Activated CD4-positive, alpha-beta T cell treated with anti-CD3 and anti-CD28 coated beads for 24 hours (primary cell): ENCODE results near the gene RNF180.
"Not testable (repeated sequence)": the region's sequence is repeated elsewhere in the genome, so short reads cannot be mapped to it uniquely, and the experiment has no call there.

Source experiments
- DNase-seq, 2 donors: peaks; one replicate each; pipeline ENCODE4 v3.0.0-alpha.2; 2020; ENCODE audit warnings: low read depth in 2 of 2

The RNF180 gene

DNA sequence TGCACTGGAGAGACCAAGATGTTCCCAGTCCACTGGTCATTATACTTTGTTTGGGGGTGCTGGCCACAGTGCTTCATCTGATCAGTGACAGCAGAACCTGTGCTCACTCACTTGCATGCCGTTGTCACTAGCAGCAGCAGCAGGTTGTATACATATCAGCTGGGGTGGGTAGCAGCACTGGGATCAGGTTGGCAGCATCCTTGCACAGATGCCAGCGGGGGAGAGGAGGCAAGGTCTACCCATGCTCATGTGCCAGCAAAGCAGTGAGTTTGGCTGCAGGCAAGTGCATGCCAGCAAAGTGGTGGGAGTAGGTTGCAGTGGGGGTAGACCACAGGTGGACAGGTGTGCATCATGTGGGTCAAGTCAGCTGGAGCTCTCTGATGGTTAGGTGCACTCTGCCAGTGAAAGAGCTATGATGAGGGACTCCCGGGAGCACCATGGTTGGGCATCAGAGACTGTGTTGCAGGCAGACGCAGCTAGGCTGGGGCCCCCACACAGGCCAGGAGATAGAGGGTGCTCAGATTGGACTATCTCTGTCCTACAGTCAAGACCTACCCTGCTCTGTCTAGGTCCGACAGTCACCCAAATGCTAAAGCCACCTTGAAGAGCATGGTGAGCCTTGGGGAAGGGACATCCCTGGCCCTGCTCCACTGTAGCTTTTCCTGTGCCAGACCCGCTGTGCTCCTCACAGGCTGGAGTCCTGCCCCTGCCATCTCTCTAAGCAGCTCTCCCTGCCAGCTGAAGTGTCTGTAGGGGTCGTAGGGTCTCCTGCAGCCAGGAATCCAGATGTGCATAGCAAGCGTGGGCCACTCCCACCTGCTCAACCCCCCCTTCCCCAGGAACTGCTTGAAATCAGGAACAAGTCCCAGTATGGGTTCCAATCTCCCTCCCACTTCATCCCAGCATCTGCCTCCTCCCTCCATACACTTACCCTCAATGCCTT is 119.8 kb downstream of the RNF180 start:
- DNase-seq: no peak

- DNase-seq: no peak
Observed at GRCh38 chr5:64286381-64286780, 120.7 kb downstream of the RNF180 start.

DNA sequence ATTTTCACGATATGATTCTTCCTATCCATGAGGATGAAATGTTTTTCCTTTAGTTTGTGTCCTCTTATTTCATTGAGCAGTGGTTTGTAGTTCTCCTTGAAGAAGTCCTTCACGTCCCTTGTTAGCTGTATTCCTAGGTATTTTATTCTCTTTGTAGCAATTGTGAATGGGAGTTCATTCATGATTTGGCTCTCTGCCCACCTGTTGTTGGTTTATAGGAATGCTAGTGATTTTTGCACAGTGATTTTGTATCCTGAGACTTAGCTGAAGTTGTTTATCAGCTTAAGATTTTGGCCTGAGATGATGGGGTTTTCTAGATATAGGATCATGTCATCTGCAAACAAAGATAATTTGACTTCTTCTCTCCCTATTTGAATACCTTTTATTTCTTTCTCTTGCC is 122.9 kb downstream of the RNF180 start:
- DNase-seq: not testable (repeated sequence)

- no peak for DNase-seq
Observed at GRCh38 chr5:64292611-64293215, 127.1 kb downstream of the RNF180 start.

DNA sequence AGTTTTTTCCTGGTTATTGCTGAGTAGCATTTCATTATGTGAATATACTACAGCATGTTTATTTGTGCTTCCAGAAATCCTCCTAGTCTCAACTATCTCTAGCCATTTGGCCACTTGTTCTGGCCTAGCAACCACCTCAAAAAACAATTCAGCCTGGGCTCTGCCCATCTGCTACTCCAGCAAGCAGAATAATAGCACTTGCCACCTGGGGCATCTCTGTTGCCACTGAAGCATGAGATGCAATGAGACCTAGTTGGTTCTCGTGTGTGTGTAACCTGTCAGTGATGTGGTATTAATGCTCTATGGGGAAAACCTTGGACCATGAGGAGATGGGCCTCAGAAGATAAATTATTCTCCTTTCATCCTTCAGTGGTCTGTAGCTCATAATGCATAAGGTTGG is 129.5 kb downstream of the RNF180 start:
- no peak for DNase-seq

DNA sequence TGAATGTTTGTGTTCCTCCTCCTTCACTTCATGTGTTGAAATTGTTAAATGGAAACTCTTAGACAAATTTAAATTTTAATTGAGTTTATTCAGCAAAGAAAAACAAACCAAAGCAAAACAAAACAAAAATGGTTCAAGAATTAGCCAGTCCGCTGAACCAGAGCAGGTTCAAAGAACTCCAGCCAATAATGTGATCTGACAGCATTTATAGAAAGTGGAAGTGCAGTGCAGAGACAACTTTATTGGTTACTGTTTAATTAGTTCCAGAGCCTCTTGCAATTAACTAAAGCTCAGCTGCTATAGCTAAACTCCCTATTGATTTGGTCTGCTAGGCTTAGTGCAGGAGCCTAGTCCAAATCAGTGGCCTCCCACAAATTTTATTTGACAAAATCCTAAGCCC is 132.9 kb downstream of the RNF180 start:
- DNase-seq: no peak

DNA sequence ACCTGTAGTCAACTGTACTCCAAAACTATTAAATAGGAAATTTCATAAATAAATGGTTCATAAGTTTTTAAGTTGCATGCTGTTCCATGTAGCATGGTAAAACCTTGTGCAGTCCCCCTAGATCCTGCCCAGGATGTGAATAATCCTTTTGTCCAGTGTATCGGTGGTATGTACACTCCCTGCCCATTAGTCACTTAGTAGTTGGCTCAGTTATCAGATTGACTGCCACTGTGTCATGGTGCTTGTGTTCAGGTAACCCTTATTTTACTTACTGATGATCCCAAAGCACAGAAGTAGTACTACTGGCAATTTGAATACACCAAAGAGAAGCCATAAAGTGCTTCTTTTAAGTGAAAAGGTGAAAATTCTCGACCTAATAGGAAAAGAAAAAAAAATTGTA is 134.2 kb downstream of the RNF180 start:
- DNase-seq: no peak

DNA sequence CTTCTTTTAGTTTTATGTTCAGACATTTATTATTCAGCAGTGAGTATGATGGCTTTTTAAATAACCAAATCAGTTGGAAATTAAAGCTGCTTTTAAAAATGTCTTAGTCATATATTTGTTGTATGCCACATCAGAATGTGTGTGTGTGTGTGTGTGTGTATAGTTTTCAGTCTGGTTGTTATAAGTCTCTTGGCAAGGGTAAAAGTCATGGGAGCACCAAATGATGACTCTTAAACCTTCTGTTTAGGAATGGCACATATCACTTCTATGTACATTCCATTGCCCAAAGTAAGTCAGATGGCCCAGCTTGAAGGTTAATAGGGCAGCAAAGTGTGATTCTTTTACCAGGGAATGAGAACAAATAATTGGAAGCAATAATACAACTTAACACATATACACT is 135.9 kb downstream of the RNF180 start:
- DNase-seq: no peak

DNA sequence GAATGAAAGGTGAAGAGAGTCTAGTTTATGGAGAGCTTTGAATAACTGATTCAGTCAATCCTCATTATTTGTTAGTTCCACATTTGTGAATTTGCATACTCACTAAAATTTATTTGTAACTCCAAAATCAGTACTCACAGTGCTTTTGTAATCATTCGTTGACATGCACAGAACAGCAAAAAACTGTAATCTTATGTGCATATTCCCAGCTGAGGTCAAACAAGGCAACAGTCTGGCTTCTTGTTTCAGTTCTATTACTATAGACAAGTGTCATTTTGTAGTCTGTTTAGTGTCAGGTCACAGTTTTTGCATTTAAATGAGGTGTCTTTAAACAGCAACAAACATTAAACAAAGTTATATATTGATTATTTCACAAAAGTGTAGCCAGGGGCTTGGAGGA is 142.5 kb downstream of the RNF180 start:
- no peak for DNase-seq

DNA sequence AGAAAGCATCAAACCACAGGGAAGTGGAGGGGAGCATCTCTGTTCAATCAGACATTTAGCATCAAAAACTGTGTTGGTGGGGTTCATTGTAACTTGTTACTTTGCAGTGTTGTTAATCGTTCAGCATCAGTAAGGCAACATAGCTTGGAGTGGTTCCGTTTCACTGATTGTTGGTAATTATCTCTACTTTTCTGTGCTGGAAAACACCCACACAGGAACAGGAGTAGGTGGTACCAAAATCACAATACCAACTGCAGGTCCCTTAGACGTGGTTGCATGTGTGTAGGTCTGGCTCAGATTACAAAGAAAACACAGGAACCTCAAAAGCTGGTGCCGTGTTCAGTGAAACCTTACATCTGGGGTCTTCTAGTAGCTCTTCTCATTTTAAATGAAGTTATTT is 146.8 kb downstream of the RNF180 start:
- no peak for DNase-seq

DNA sequence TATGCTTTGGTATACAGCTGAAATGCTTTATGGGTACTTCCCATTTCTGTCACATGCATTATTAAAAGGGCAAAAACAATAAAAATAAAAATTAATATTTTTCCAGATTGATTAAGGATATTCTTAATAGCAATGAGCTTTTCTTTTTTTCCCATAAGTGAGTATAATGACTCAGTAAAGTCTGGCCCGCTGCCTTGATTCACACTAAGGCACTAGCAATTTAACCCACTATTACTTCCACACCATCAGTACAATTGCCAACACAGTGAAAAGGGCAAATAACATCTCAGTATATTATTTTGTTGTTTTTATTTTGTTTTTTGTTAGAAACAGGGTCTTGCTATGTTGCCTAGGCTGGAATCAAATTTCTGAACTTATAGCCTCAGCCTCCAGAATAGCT is 150.1 kb downstream of the RNF180 start:
- no peak for DNase-seq

DNA sequence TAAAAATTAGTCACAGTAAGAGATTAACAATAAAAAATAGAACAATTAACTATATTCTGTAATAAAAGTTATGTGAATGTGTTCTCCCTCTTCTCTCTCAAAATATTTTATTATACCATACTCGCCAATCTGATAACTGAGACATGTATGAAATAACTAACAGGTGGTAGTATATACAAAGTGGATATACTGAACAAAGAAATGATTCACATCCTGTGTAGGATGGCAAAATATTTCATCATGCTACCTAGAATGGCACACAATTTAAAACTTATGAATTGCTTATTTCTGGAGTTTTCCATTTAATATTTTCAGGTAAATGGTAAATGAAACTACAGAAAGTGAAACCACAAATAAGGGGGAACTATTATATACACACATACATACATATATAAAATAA is 152.5 kb downstream of the RNF180 start:
- no peak for DNase-seq

- DNase-seq: no peak
Observed at GRCh38 chr5:64323591-64323990, 157.9 kb downstream of the RNF180 start.

GRCh38 chr5:64330728-64331231 is 165.1 kb downstream of the RNF180 start:
- DNase-seq: no peak

DNA sequence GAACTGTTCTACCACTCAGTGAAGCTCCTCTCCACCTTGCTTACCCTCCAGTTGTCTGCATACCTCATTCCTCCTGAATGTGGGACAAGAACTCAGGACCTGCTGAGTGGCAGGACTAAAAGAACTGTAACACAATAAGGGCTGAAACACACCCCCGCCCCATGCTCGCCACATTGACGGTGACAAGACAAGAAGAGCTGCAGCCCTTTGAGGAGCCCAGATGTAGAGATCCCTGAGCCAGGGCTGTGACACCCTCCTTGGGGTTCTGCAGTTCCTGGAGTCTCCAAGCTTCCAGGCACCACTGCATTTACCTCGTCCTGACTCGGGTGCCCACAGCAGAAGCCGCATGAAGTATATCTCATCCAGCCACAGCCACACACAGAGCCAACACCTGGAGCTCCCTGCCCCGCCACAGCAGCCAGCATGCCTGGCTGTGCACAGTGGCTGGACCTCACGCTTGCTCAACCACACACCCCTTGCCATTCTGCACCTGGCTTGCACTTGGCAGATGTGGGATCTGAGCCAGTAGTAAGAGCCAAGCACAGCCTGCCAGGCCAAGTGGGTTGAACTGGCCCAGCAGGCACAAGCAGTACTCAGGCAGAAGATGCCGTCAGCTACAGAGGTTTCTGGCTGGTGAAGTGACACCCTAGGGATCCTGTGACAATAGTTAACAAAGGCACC is 166.1 kb downstream of the RNF180 start:
- DNase-seq: no peak

DNA sequence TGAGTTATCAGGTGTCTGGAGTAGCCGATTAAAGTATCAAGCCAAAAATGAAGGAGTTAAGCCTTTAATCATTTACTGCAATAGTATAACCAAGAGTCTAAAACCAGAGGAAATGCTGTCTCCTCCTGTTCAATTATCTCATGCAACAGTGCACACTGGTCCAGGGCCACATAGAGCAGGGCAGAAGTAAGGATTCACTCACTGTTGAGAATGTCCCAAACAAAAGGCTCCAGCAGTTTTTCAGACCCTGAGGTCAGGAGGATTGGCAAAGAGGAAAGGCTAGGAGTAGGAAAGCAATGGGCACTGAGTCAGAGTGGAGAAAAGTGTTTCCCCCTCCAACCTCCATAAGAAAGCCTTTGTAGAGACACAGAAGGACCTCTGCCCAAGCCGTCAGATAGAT is 168.2 kb downstream of the RNF180 start:
- no peak for DNase-seq

DNA sequence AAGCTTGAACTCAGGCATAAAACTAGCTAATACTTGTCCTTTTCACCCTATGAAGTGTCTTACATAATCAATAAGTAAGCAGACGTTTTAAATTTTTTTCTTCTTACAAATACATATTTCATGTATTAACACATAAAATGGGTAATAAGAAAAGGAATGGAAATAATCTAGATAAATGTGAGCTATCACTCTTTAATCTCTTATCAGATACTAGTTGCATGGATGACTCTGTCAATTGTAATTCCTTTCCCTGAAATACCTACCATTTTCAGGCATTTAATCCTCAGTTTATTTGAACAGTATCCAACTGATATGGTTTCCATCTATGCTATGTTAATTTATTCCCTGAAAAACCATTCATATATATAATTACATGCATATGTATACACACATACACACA is 174.1 kb downstream of the RNF180 start:
- DNase-seq: no peak

- no peak for DNase-seq
Observed at GRCh38 chr5:64340293-64340692, 174.7 kb downstream of the RNF180 start.

GRCh38 chr5:64341340-64341739 is 175.7 kb downstream of the RNF180 start:
- DNase-seq: no peak

DNA sequence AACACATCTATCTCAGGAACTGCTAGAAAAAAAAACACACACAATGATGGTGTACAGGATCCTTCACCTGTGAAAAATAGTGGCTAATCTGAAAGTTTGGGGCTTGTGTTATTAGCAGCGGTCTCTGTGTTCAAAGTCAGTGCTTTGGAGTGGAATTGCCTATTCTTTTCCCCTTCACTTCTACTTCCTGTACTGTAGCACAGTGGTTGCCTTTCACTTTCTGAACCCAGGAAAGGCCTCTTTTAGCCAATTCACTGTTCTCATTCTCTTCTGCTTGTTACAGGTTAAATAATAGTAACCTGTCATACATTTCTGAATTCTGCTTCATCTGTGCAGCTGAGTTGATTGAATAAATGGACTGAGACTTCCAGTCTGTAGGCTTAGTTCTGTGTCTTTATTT is 178.9 kb downstream of the RNF180 start:
- DNase-seq: no peak

- DNase-seq: no peak
Observed at GRCh38 chr5:64347309-64347708, 181.7 kb downstream of the RNF180 start.

- no peak for DNase-seq
Observed at GRCh38 chr5:64364426-64364825, 198.8 kb downstream of the RNF180 start.

- no peak for DNase-seq
Observed at GRCh38 chr5:64384765-64385164, 219.1 kb downstream of the RNF180 start.
